GM06990 (cell line): Measurements from ENCODE around the gene ESPNL.
"Not testable (repeated sequence)": the region's sequence is repeated elsewhere in the genome, so short reads cannot be mapped to it uniquely, and the experiment has no call there.

Experiments
- DNase-seq: peaks from one replicate; pipeline ENCODE4 v3.0.0-alpha.2; 2011; ENCODE audit not compliant: insufficient read length; ENCODE audit errors: extremely low read depth
- H3K27me3 ChIP-seq: replicated peaks from 2 replicates; pipeline ENCODE4 v1.6.0; 2011; ENCODE audit warnings: low read length; ENCODE audit not compliant: control insufficient read depth, insufficient read depth
- H3K36me3 ChIP-seq: 2 replicates; pipeline ENCODE4 v1.5.1; 2011; ENCODE audit warnings: low read length; ENCODE audit not compliant: control insufficient read depth, insufficient read depth
- H3K4me3 ChIP-seq: replicated peaks from 2 replicates; pipeline ENCODE4 v1.5.1; 2011; ENCODE audit warnings: low read depth, mild to moderate bottlenecking, control low read depth, low read length
- CTCF ChIP-seq: IDR thresholded peaks from 2 replicates; pipeline ENCODE4 v1.5.1; 2011; ENCODE audit warnings: low read length, control low read depth, mild to moderate bottlenecking, inconsistent platforms; ENCODE audit not compliant: insufficient read depth, poor library complexity, severe bottlenecking

The ESPNL gene

GRCh38 chr2:238065071-238065846, 34.9 kb upstream of the ESPNL start:
- Histone ChIP-seq H3K36me3 (peaks cover 8% of the 10 kb centered on the region), H3K4me3 (no peak overlapping the region), H3K27me3 (no peaks in the 10 kb centered on the region)
- no peak for DNase-seq
- TF ChIP-seq CTCF, result no peak

- peaks cover 8% of the 10 kb centered on the region for H3K36me3 ChIP-seq
- H3K27me3 ChIP-seq, result no peaks in the 10 kb centered on the region
- TF ChIP-seq CTCF, result no peak
- DNase-seq, result no peak
- no peak overlapping the region for H3K4me3 ChIP-seq
These were observed 33.9 kb upstream of the ESPNL start for GRCh38 chr2:238066218-238066617.

GRCh38 chr2:238066718-238067117, 33.4 kb upstream of the ESPNL start:
- DNase-seq, H3K4me3 ChIP-seq, H3K36me3 ChIP-seq, H3K27me3 ChIP-seq: not testable (repeated sequence)

- DNase-seq, result no peak
- no peak overlapping the region for H3K4me3 ChIP-seq
- no peaks in the 10 kb centered on the region for H3K27me3 ChIP-seq
- TF ChIP-seq CTCF, result no peak
- peaks cover 8% of the 10 kb centered on the region for H3K36me3 ChIP-seq
These were observed 32.2 kb upstream of the ESPNL start for GRCh38 chr2:238067939-238068338.

GRCh38 chr2:238069021-238069709, 31.0 kb upstream of the ESPNL start:
- no peak for DNase-seq
- no peak overlapping the region for H3K4me3 ChIP-seq
- H3K36me3 ChIP-seq, result peaks cover 8% of the 10 kb centered on the region
- TF ChIP-seq CTCF, result no peak
- H3K27me3 ChIP-seq, result no peaks in the 10 kb centered on the region

GRCh38 chr2:238069877-238070276, 30.3 kb upstream of the ESPNL start:
- no peaks in the 10 kb centered on the region for H3K27me3 ChIP-seq
- H3K36me3 ChIP-seq, result peaks cover 8% of the 10 kb centered on the region
- TF ChIP-seq CTCF, result no peak
- no peak overlapping the region for H3K4me3 ChIP-seq
- DNase-seq, result no peak
